GM19438 (cell line): ENCODE data around the gene RAC2.
A peak's percentile ranks its signal among the peaks of the same experiment; 100 is the strongest.
"Not testable (repeated sequence)": the region's sequence is repeated elsewhere in the genome, so short reads cannot be mapped to it uniquely, and the experiment has no call there.

Experiments
- ATAC-seq: cut with Tn5 transposase; IDR thresholded peaks from one replicate; pipeline ENCODE4 v1.9.1; 2021; ENCODE audit warnings: low read depth; ENCODE audit not compliant: unreplicated experiment

The RAC2 gene

GRCh38 chr22:37235897-37236607 is 8.0 kb downstream of the RAC2 start:
- no peak for ATAC-seq

- ATAC-seq = no peak
Observed at GRCh38 chr22:37234736-37235711, 9.0 kb downstream of the RAC2 start.

- ATAC-seq = no peak
Observed at GRCh38 chr22:37233751-37234631, 10.1 kb downstream of the RAC2 start.

- ATAC-seq = not testable (repeated sequence)
Observed at GRCh38 chr22:37233371-37233750, 10.7 kb downstream of the RAC2 start.

GRCh38 chr22:37232140-37232998 is 11.7 kb downstream of the RAC2 start:
- ATAC-seq = no peak

- ATAC-seq = no peak
Observed at GRCh38 chr22:37231406-37232139, 12.5 kb downstream of the RAC2 start.

GRCh38 chr22:37230673-37231405 is 13.2 kb downstream of the RAC2 start:
- ATAC-seq = peak; percentile 32

- ATAC-seq = peak; percentile 50
Observed at GRCh38 chr22:37229805-37230672, 14.0 kb downstream of the RAC2 start.

GRCh38 chr22:37229012-37229804 is 14.9 kb downstream of the RAC2 start:
- no peak for ATAC-seq

GRCh38 chr22:37228106-37229011 is 15.7 kb downstream of the RAC2 start:
- no peak for ATAC-seq

- ATAC-seq = no peak
Observed at GRCh38 chr22:37226514-37226913, 17.6 kb downstream of the RAC2 start.

- ATAC-seq = no peak
Observed at GRCh38 chr22:37226087-37226486, 18.0 kb downstream of the RAC2 start.

- no peak for ATAC-seq
Observed at GRCh38 chr22:37225481-37225880, 18.6 kb downstream of the RAC2 start.

- no peak for ATAC-seq
Observed at GRCh38 chr22:37224757-37225420, 19.2 kb downstream of the RAC2 start.

GRCh38 chr22:37223965-37224551 is 20.0 kb downstream of the RAC2 start:
- no peak for ATAC-seq
